PC-3 (cell line): ENCODE measurements around the gene ILK. TPM values are rescaled to one million over a fixed set of nuclear protein-coding genes. Genes with fewer than 3 reads are reported as not detected.

Experiments used
- ATAC-seq: fragments of 200-7000 bp; cut with Tn5 transposase; 2 replicates; pipeline ENCODE4 v1.9.1; 2020; ENCODE audit warnings: mild to moderate bottlenecking, moderate library complexity
- BruUV-seq: library from RNA; stranded (reverse); fragments of 400-500 nt; replicated peaks from 2 replicates; lab custom pipeline; 2021; lab: Mats Ljungman, UMichigan
- CTCF ChIA-PET: fragments of 300-600 bp; sonication (Branson Sonifier 250); formaldehyde crosslinking; loops from one replicate; lab custom pipeline; 2022; ENCODE audit warnings: antibody characterized with exemption; lab: Charles Lee
- POLR2A ChIA-PET: fragments of 300-600 bp; sonication (Branson Sonifier 250); formaldehyde crosslinking; loops from one replicate; lab custom pipeline; 2022; ENCODE audit warnings: antibody characterized with exemption; ENCODE audit not compliant: unreplicated experiment; lab: Charles Lee
- DNase-seq: peaks from one replicate; pipeline ENCODE4 v3.0.0-alpha.2; 2015
- H2AFZ ChIP-seq: fragments of 300-600 bp; sonication (generic); 2 replicates; pipeline ENCODE4 v1.6.0; 2016; ENCODE audit warnings: antibody characterized with exemption, low read length
- H3F3A ChIP-seq: fragments of 300-600 bp; sonication (generic); one replicate; pipeline ENCODE4 v1.6.0; 2017; ENCODE audit warnings: antibody characterized with exemption, low read length, control low read depth, mild to moderate bottlenecking; ENCODE audit not compliant: unreplicated experiment
- H3K27ac ChIP-seq: fragments of 300-600 bp; sonication (generic); 2 replicates; pipeline ENCODE4 v1.5.1; 2016; ENCODE audit warnings: mild to moderate bottlenecking, low read length
- H3K27me3 ChIP-seq: fragments of 300-600 bp; sonication (generic); 2 replicates; pipeline ENCODE4 v1.6.1; 2016; ENCODE audit warnings: low read length, mixed read lengths
- H3K36me3 ChIP-seq: fragments of 300-600 bp; sonication (generic); 2 replicates; pipeline ENCODE4 v1.6.1; 2016; ENCODE audit warnings: low read depth, mixed run types, low read length, mixed read lengths
- H3K4me1 ChIP-seq: fragments of 300-600 bp; sonication (generic); 2 replicates; pipeline ENCODE4 v1.5.1; 2016; ENCODE audit warnings: low read length; ENCODE audit not compliant: insufficient read depth
- H3K4me2 ChIP-seq: fragments of 300-600 bp; sonication (generic); 2 replicates; pipeline ENCODE4 v1.6.0; 2016; ENCODE audit warnings: low read length
- H3K4me3 ChIP-seq: fragments of 300-600 bp; sonication (generic); 2 replicates; pipeline ENCODE4 v1.5.1; 2016; ENCODE audit warnings: mild to moderate bottlenecking, low read length, mixed read lengths
- H3K79me2 ChIP-seq: fragments of 300-600 bp; sonication (generic); 2 replicates; pipeline ENCODE4 v1.6.1; 2017; ENCODE audit warnings: low read length, mixed read lengths
- H3K9ac ChIP-seq: fragments of 300-600 bp; sonication (generic); 2 replicates; pipeline ENCODE4 v1.6.0; 2016; ENCODE audit warnings: mild to moderate bottlenecking, low read length
- H3K9me2 ChIP-seq: fragments of 300-600 bp; sonication (generic); replicated peaks from 2 replicates; pipeline ENCODE4 v1.6.1; 2016; ENCODE audit warnings: mixed run types, low read length, mixed read lengths
- H3K9me3 ChIP-seq: fragments of 300-600 bp; sonication (generic); 2 replicates; pipeline ENCODE4 v1.6.1; 2016; ENCODE audit warnings: low read length, mixed read lengths
- H4K20me1 ChIP-seq: fragments of 300-600 bp; sonication (generic); 2 replicates; pipeline ENCODE4 v1.6.1; 2016; ENCODE audit warnings: low read length, mixed read lengths
- EZH2 ChIP-seq: fragments of 300-600 bp; sonication (generic); IDR thresholded peaks from one replicate; pipeline ENCODE4 v1.6.1; 2017; ENCODE audit warnings: antibody characterized with exemption, mild to moderate bottlenecking, low read length; ENCODE audit not compliant: unreplicated experiment
- EZH2phosphoT487 ChIP-seq: fragments of 300-600 bp; sonication (generic); IDR thresholded peaks from 2 replicates; pipeline ENCODE4 v1.6.1; 2018; ENCODE audit warnings: mild to moderate bottlenecking, antibody characterized with exemption, low read length, borderline replicate concordance
- intact Hi-C: fragments of 100-400 bp; cut with micrococcal nuclease; formaldehyde crosslinking; loops from 2 replicates; pipeline ENCODE4 v1.9.0; 2023
- total RNA-seq: library from RNA; depleted of rRNA; stranded (reverse); fragments of >200 nt; gene quantifications from 2 replicates; pipeline ENCODE4 v1.2.3, GENCODE V29; 2014
- TF ChIP-seq, protein P1 (sequence below): fragments of 300-600 bp; sonication (generic); conservative IDR thresholded peaks from 2 replicates; pipeline ENCODE4 v1.5.1; 2017; ENCODE audit warnings: antibody characterized with exemption, low read depth, mild to moderate bottlenecking, low read length

Gene ILK
- total RNA-seq, 1 experiment from 2014 or later: 73.9 TPM

DNA sequence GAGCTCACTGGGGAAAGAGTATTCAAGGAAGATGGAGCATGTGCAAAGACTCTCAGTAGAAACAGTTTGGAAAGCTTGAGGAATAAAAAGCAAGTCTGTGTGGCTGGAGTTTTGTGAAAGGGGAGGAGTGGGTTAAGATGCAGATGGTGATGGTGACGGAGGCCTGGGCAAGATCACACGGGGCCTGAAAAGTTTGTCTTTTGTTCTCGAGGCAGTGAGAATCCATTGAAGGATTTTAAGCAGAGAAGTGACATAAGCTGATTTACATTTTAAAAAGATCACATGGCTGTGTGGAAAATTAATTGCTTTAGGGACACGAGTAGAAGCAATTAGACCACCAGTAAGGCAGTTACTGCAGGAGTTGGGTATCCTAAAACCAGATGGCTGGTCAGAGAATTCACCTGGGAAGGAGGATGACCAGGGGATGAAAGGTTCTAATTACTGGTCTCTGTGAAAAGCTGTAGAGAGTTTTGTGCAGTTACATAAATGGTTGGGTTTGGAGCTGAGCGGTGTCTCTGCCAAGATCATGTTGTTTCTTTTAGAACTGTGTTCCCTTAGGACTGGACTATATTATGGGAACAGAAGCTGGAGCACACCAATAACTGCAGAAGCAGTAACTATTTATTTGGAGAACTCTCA, 7.2 kb upstream of the ILK start:
- CTCF ChIA-PET: no interaction called here
- Histone ChIP-seq H3K9me2 (no peaks in the 10 kb centered on the region), H3K27me3 (no peaks in the 10 kb centered on the region), H3K27ac (no peak overlapping the region), H3K9ac (no peak overlapping the region), H3K36me3 (peaks cover 40% of the 10 kb centered on the region; the same call in 1 of the 2 replicates), H3K4me2 (no peak overlapping the region), H4K20me1 (no peaks in the 10 kb centered on the region), H3K9me3 (no peaks in the 10 kb centered on the region), H3F3A (no peaks in the 10 kb centered on the region), H3K79me2 (peaks cover 21% of the 10 kb centered on the region), H3K4me3 (no peak overlapping the region), H3K4me1 (no peaks in the 10 kb centered on the region), H2AFZ (no peak overlapping the region)
- no TSS peak for BruUV-seq
- ATAC-seq: no peak
- no peak for DNase-seq
- TF ChIP-seq EZH2 (no peak), EZH2phosphoT487 (no peak)
- TF ChIP-seq, protein P1, sequence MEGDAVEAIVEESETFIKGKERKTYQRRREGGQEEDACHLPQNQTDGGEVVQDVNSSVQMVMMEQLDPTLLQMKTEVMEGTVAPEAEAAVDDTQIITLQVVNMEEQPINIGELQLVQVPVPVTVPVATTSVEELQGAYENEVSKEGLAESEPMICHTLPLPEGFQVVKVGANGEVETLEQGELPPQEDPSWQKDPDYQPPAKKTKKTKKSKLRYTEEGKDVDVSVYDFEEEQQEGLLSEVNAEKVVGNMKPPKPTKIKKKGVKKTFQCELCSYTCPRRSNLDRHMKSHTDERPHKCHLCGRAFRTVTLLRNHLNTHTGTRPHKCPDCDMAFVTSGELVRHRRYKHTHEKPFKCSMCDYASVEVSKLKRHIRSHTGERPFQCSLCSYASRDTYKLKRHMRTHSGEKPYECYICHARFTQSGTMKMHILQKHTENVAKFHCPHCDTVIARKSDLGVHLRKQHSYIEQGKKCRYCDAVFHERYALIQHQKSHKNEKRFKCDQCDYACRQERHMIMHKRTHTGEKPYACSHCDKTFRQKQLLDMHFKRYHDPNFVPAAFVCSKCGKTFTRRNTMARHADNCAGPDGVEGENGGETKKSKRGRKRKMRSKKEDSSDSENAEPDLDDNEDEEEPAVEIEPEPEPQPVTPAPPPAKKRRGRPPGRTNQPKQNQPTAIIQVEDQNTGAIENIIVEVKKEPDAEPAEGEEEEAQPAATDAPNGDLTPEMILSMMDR: no peak
- POLR2A ChIA-PET: no interaction called here
- intact Hi-C loops: no loop called here

DNA sequence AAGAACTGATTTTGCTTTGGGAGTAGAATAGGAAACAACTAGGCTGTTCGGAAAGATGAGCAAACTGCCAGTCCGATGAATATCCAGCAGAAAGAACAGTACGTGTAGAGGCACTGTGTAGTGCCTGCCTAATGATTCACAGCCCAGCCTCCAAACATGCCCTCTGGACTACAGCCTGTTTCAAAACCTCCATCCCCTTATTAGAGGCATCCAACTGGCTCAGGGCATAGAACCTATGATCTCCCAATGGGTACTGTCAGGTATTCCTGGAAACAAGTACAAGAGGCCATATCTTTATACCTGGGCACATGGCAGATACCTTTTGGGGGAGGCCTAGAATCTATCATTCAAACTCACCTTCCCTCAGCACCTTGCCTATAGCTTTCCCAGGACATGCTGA, 5.0 kb upstream of the ILK start:
- no peak overlapping the region for H3K4me3 ChIP-seq
- peaks cover 39% of the 10 kb centered on the region; the same call in 1 of the 2 replicates for H3K36me3 ChIP-seq
- ATAC-seq (no peak), DNase-seq (no peak)
- intact Hi-C loops: no loop called here
- no peak overlapping the region for H3K4me2 ChIP-seq
- H3F3A ChIP-seq: no peaks in the 10 kb centered on the region
- peaks cover 42% of the 10 kb centered on the region for H3K79me2 ChIP-seq
- ChIA-PET CTCF (no interaction called here), POLR2A (no interaction called here)
- H3K9me3 ChIP-seq: no peaks in the 10 kb centered on the region
- H3K27me3 ChIP-seq: no peaks in the 10 kb centered on the region
- no peaks in the 10 kb centered on the region for H4K20me1 ChIP-seq
- TF ChIP-seq EZH2 (no peak), EZH2phosphoT487 (no peak)
- TF ChIP-seq, protein P1: no peak
- H3K4me1 ChIP-seq: peaks cover 8% of the 10 kb centered on the region; the same call in 1 of the 2 replicates
- H3K9ac ChIP-seq: no peak overlapping the region
- no peak overlapping the region for H3K27ac ChIP-seq
- H3K9me2 ChIP-seq: no peaks in the 10 kb centered on the region
- BruUV-seq: no TSS peak
- no peak overlapping the region for H2AFZ ChIP-seq

DNA sequence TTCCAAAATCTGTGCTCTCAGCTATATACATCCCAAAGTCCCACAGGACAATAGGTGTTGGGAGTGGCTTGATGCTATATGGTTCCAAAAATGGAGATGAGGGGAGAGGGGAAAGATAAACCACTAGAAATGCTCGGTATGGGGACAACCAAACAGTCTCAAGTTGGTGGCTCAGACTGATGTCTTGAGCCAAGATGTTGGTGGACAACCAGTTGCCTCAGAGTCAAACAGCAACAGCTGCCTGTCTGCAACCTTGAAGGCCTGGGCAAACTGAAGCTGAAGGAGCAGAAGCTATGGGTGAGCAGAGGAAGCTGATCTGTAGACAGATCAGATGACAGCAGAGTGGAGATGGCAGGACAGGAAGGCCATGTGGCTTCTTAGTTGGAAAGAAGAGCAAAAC, 4.1 kb upstream of the ILK start:
- H3F3A ChIP-seq: no peaks in the 10 kb centered on the region
- TF ChIP-seq EZH2phosphoT487: no peak
- TF ChIP-seq EZH2: no peak
- TF ChIP-seq, protein P1: no peak
- H3K27ac ChIP-seq: no peak overlapping the region
- intact Hi-C loops: no loop called here
- DNase-seq (no peak), ATAC-seq (no peak)
- ChIA-PET POLR2A (no interaction called here), CTCF (no interaction called here)
- no peak overlapping the region for H3K4me3 ChIP-seq
- H3K9me2 ChIP-seq: no peaks in the 10 kb centered on the region
- H3K36me3 ChIP-seq: peaks cover 35% of the 10 kb centered on the region; the same call in 1 of the 2 replicates
- peaks cover 50% of the 10 kb centered on the region for H3K79me2 ChIP-seq
- no TSS peak for BruUV-seq
- peaks cover 8% of the 10 kb centered on the region; the same call in 1 of the 2 replicates for H3K4me1 ChIP-seq
- H3K9me3 ChIP-seq: no peaks in the 10 kb centered on the region
- H4K20me1 ChIP-seq: no peaks in the 10 kb centered on the region
- no peak overlapping the region for H3K4me2 ChIP-seq
- no peak overlapping the region for H3K9ac ChIP-seq
- H2AFZ ChIP-seq: no peak overlapping the region
- H3K27me3 ChIP-seq: no peaks in the 10 kb centered on the region
